HS-5 (cell line): ENCODE results near the gene HSPG2.

Experiments
- DNase-seq: peaks from one replicate; pipeline ENCODE4 v3.0.0-alpha.2; 2012; ENCODE audit warnings: low read depth

Gene HSPG2

GRCh38 chr1:21898326-21899200 is 38.5 kb downstream of the HSPG2 start:
- DNase-seq: no peak

GRCh38 chr1:21897844-21898243 is 39.3 kb downstream of the HSPG2 start:
- no peak for DNase-seq

- DNase-seq: no peak
Observed at GRCh38 chr1:21896652-21897532, 40.2 kb downstream of the HSPG2 start.

GRCh38 chr1:21896026-21896425 is 41.1 kb downstream of the HSPG2 start:
- no peak for DNase-seq

GRCh38 chr1:21894034-21894881 is 42.9 kb downstream of the HSPG2 start:
- DNase-seq: no peak

GRCh38 chr1:21893046-21893805 is 43.9 kb downstream of the HSPG2 start:
- no peak for DNase-seq

GRCh38 chr1:21891621-21892479 is 45.3 kb downstream of the HSPG2 start:
- DNase-seq: no peak

GRCh38 chr1:21891081-21891480 is 46.0 kb downstream of the HSPG2 start:
- no peak for DNase-seq

GRCh38 chr1:21888500-21888899 is 48.6 kb downstream of the HSPG2 start:
- no peak for DNase-seq

- DNase-seq: no peak
Observed at GRCh38 chr1:21887796-21888195, 49.3 kb downstream of the HSPG2 start.

- DNase-seq: no peak
Observed at GRCh38 chr1:21887216-21887736, 49.8 kb downstream of the HSPG2 start.

- DNase-seq: no peak
Observed at GRCh38 chr1:21886486-21887215, 50.5 kb downstream of the HSPG2 start.

- DNase-seq: no peak
Observed at GRCh38 chr1:21885236-21886037, 51.7 kb downstream of the HSPG2 start.

GRCh38 chr1:21884456-21885235 is 52.5 kb downstream of the HSPG2 start:
- DNase-seq: no peak

GRCh38 chr1:21882721-21883415 is 54.2 kb downstream of the HSPG2 start:
- DNase-seq: no peak

GRCh38 chr1:21881250-21881649 is 55.9 kb downstream of the HSPG2 start:
- DNase-seq: no peak

GRCh38 chr1:21880619-21880970 is 56.5 kb downstream of the HSPG2 start:
- no peak for DNase-seq
